Liver (tissue), 9 donors: Measurements from ENCODE around the gene OSCP1. TPM values are rescaled to one million over a fixed set of nuclear protein-coding genes. Genes with fewer than 3 reads are reported as not detected.
"Not testable (repeated sequence)": the region's sequence is repeated elsewhere in the genome, so short reads cannot be mapped to it uniquely, and the experiment has no call there.

Source experiments
- DNase-seq: peaks from one replicate; pipeline ENCODE4 v3.0.0-alpha.2; 2017; ENCODE audit warnings: low spot score
- H3K27ac ChIP-seq, 2 donors: one replicate each; pipeline ENCODE4 v1.7.0; 2013; ENCODE audit warnings: inconsistent platforms in 2 of 2, low read length in 2 of 2, control low read depth in 1 of 2, low read depth in 1 of 2, mild to moderate bottlenecking in 1 of 2
- H3K27me3 ChIP-seq, 4 donors: one replicate each; pipeline versions ENCODE4 v1.6.1 to v1.7.0; 2013; ENCODE audit warnings: low read length in 3 of 4, inconsistent platforms in 1 of 4, mild to moderate bottlenecking in 1 of 4, moderate library complexity in 1 of 4; ENCODE audit not compliant: control insufficient read depth in 4 of 4, insufficient read depth in 4 of 4
- H3K36me3 ChIP-seq, 4 donors: one replicate each; pipeline versions ENCODE4 v1.6.1 to v1.7.0; 2013; ENCODE audit warnings: low read length in 3 of 4, mild to moderate bottlenecking in 3 of 4, low read depth in 1 of 4, moderate library complexity in 1 of 4; ENCODE audit not compliant: control insufficient read depth in 4 of 4, insufficient read depth in 3 of 4
- H3K4me1 ChIP-seq, 4 donors: one replicate each; pipeline versions ENCODE4 v1.6.1 to v1.7.0; 2013; ENCODE audit warnings: low read length in 3 of 4, mild to moderate bottlenecking in 3 of 4, moderate library complexity in 1 of 4; ENCODE audit not compliant: control insufficient read depth in 4 of 4, insufficient read depth in 4 of 4
- H3K4me3 ChIP-seq, 3 donors: one replicate each; pipeline versions ENCODE4 v1.6.1 to v1.7.0; 2013; ENCODE audit warnings: low read length in 3 of 3, control low read depth in 1 of 3, low read depth in 1 of 3, mild to moderate bottlenecking in 1 of 3
- H3K9ac ChIP-seq, 2 donors: one replicate each; pipeline ENCODE4 v1.7.0; 2013; ENCODE audit warnings: low read length in 2 of 2, mild to moderate bottlenecking in 2 of 2, moderate library complexity in 2 of 2, control low read depth in 1 of 2, low read depth in 1 of 2
- H3K9me3 ChIP-seq, 4 donors: one replicate each; pipeline versions ENCODE4 v1.6.1 to v1.7.0; 2013; ENCODE audit warnings: low read length in 3 of 4; ENCODE audit not compliant: control insufficient read depth in 4 of 4
- ATF3 ChIP-seq: IDR thresholded peaks from 2 replicates; pipeline ENCODE4 v1.6.1; 2016; ENCODE audit warnings: antibody characterized with exemption
- CTCF ChIP-seq: fragments of 150-350 bp; IDR thresholded peaks from 2 replicates; pipeline ENCODE4 v1.5.1; 2017; ENCODE audit warnings: improper control_type of control experiment, low read depth, low read length; ENCODE audit not compliant: missing input control
- FOXA1 ChIP-seq: IDR thresholded peaks from 2 replicates; pipeline ENCODE4 v1.6.1; 2016; ENCODE audit warnings: antibody characterized with exemption
- GABPA ChIP-seq, 2 donors: IDR thresholded peaks in 1 of 2; conservative IDR thresholded peaks in 1 of 2; 2 replicates each; pipeline ENCODE4 v1.6.1; 2016; ENCODE audit warnings: antibody characterized with exemption in 2 of 2, mild to moderate bottlenecking in 1 of 2, moderate library complexity in 1 of 2
- HNF4G ChIP-seq: IDR thresholded peaks from 2 replicates; pipeline ENCODE4 v1.6.1; 2016; ENCODE audit warnings: antibody characterized with exemption
- JUND ChIP-seq, 2 donors: IDR thresholded peaks; 2 replicates each; pipeline ENCODE4 v1.6.1; 2016; ENCODE audit warnings: antibody characterized with exemption in 2 of 2
- MAX ChIP-seq: IDR thresholded peaks from 2 replicates; pipeline ENCODE4 v1.6.1; 2016; ENCODE audit warnings: antibody characterized with exemption
- RAD21 ChIP-seq, 2 donors: IDR thresholded peaks; 2 replicates each; pipeline ENCODE4 v1.6.1; 2016; ENCODE audit warnings: antibody characterized with exemption in 2 of 2, mild to moderate bottlenecking in 2 of 2
- SP1 ChIP-seq: IDR thresholded peaks from 2 replicates; pipeline ENCODE4 v1.6.1; 2018; ENCODE audit warnings: antibody characterized with exemption, mild to moderate bottlenecking
- YY1 ChIP-seq: IDR thresholded peaks from 2 replicates; pipeline ENCODE4 v1.6.1; 2016; ENCODE audit warnings: antibody characterized with exemption, mild to moderate bottlenecking
- ZBTB33 ChIP-seq: IDR thresholded peaks from 2 replicates; pipeline ENCODE4 v1.6.1; 2016; ENCODE audit warnings: antibody characterized with exemption
- WGBS: extraction: QIAGEN DNeasy Blood & Tissue Kit; methylation state at CpG from one replicate; pipeline ENCODE4 v1.1.7; 2013; 5-methylcytosine and 5-hydroxymethylcytosine counted together
- polyA plus RNA-seq, 2 donors: library from polyadenylated mRNA; stranded (reverse) in 1 of 2; unstranded in 1 of 2; fragments of 200-250 nt in 1 of 2; fragments of >200 nt in 1 of 2; fragmentation: Nextera tagmentation in 1 of 2; extraction: Ambion mirVana in 1 of 2; gene quantifications; one replicate each; pipeline versions ENCODE4 v1.2.1 to v1.2.3, GENCODE V29; 2013 to 2015
- total RNA-seq, 2 donors: library from RNA; depleted of rRNA; stranded (reverse); fragments of >200 nt; gene quantifications; one replicate each; pipeline ENCODE4 v1.2.3, GENCODE V29; 2014
- donor health status: healthy.
- donor health status: healthy.
- donor health status: healthy.
- donor health status: healthy.
- donor health status: healthy.

Gene OSCP1
- total and polyA plus RNA-seq, 4 donors: 1.1 to 1.7 (median 1.5) TPM

GRCh38 chr1:36479505-36480051 is 29.3 kb upstream of the OSCP1 start:
- no peak overlapping the region for H3K27ac ChIP-seq
- 87% methylated on average over 2 of the region's 2 CpGs for WGBS
- H3K4me1 ChIP-seq: no peaks in the 10 kb centered on the region
- no peak for DNase-seq
- no peaks in the 10 kb centered on the region for H3K27me3 ChIP-seq
- H3K4me3 ChIP-seq: no peak overlapping the region
- H3K9ac ChIP-seq: no peak overlapping the region
- no peaks in the 10 kb centered on the region for H3K9me3 ChIP-seq
- no peak for TF ChIP-seq CTCF
- no peak for TF ChIP-seq SP1
- no peak for TF ChIP-seq HNF4G
- TF ChIP-seq MAX: no peak
- TF ChIP-seq RAD21 (IDR thresholded peaks at IDR 0.05): no peak
- TF ChIP-seq YY1: no peak
- no peak for TF ChIP-seq GABPA (IDR thresholded peaks at IDR 0.05 in 1 of 2, conservative IDR thresholded peaks at IDR 0.05 in 1 of 2)
- TF ChIP-seq ZBTB33: no peak
- no peaks in the 10 kb centered on the region for H3K36me3 ChIP-seq

GRCh38 chr1:36477615-36478014 is 27.4 kb upstream of the OSCP1 start:
- H3K4me1 ChIP-seq, H3K27me3 ChIP-seq, H3K9ac ChIP-seq, H3K9me3 ChIP-seq, H3K4me3 ChIP-seq, H3K36me3 ChIP-seq, DNase-seq, H3K27ac ChIP-seq: not testable (repeated sequence)
- 94% methylated on average over 13 of the region's 13 CpGs for WGBS

GRCh38 chr1:36476945-36477344 is 26.7 kb upstream of the OSCP1 start:
- no peak for TF ChIP-seq FOXA1
- no peak for TF ChIP-seq RAD21 (IDR thresholded peaks at IDR 0.05)
- TF ChIP-seq GABPA (IDR thresholded peaks at IDR 0.05 in 1 of 2, conservative IDR thresholded peaks at IDR 0.05 in 1 of 2): no peak
- TF ChIP-seq JUND (IDR thresholded peaks at IDR 0.05): no peak
- TF ChIP-seq CTCF: no peak
- TF ChIP-seq SP1: no peak
- no peak for TF ChIP-seq HNF4G
- no peak for TF ChIP-seq ATF3
- Histone ChIP-seq H3K9ac (no peak overlapping the region), H3K36me3 (no peaks in the 10 kb centered on the region), H3K9me3 (no peaks in the 10 kb centered on the region), H3K27me3 (no peaks in the 10 kb centered on the region), H3K4me3 (no peak overlapping the region), H3K27ac (no peak overlapping the region), H3K4me1 (no peaks in the 10 kb centered on the region)
- WGBS: 91% methylated on average over 5 of the region's 5 CpGs
- DNase-seq: no peak
